Endodermal cell (in vitro differentiated cells): ENCODE data around the gene TCTN1. TPM values are rescaled to one million over a fixed set of nuclear protein-coding genes. Genes with fewer than 3 reads are reported as not detected.
"Not testable (repeated sequence)": the region's sequence is repeated elsewhere in the genome, so short reads cannot be mapped to it uniquely, and the experiment has no call there.

ENCODE experiments used
- DNase-seq: peaks from one replicate; pipeline ENCODE4 v3.0.0-alpha.2; 2017
- H3K27ac ChIP-seq: 2 replicates; pipeline ENCODE4 v1.5.1; 2013; ENCODE audit warnings: mild to moderate bottlenecking, low read depth, low read length, moderate library complexity
- H3K27me3 ChIP-seq: 2 replicates; pipeline ENCODE4 v1.6.1; 2013; ENCODE audit warnings: mild to moderate bottlenecking, low read length, moderate library complexity; ENCODE audit not compliant: insufficient read depth, control insufficient read depth, poor library complexity, severe bottlenecking
- H3K36me3 ChIP-seq: 2 replicates; pipeline ENCODE4 v1.7.0; 2013; ENCODE audit warnings: mild to moderate bottlenecking, low read length, moderate library complexity; ENCODE audit not compliant: control insufficient read depth, insufficient read depth
- H3K4me1 ChIP-seq: one replicate; pipeline ENCODE4 v1.7.0; 2013; ENCODE audit warnings: low read length; ENCODE audit not compliant: control insufficient read depth, insufficient read depth
- H3K4me3 ChIP-seq: 2 replicates; pipeline ENCODE4 v1.5.1; 2013; ENCODE audit warnings: mild to moderate bottlenecking, low read length, moderate library complexity
- H3K9ac ChIP-seq: 2 replicates; pipeline ENCODE4 v1.6.1; 2013; ENCODE audit warnings: mild to moderate bottlenecking, low read length, moderate library complexity; ENCODE audit not compliant: poor library complexity, severe bottlenecking; ENCODE audit errors: extremely low read depth
- H3K9me3 ChIP-seq: 2 replicates; pipeline ENCODE4 v1.6.1; 2013; ENCODE audit warnings: mild to moderate bottlenecking, low read length, moderate library complexity; ENCODE audit not compliant: control insufficient read depth
- H3K27ac Mint-ChIP-seq: 2 replicates; pipeline ENCODE4 v1.8.0; 2020; ENCODE audit warnings: mixed read lengths
- H3K27me3 Mint-ChIP-seq: 2 replicates; pipeline ENCODE4 v1.8.0; 2021; ENCODE audit warnings: mild to moderate bottlenecking, mixed read lengths; ENCODE audit not compliant: insufficient read depth
- H3K36me3 Mint-ChIP-seq: 2 replicates; pipeline ENCODE4 v1.8.0; 2020; ENCODE audit warnings: low read depth, mixed read lengths
- H3K4me1 Mint-ChIP-seq: 2 replicates; pipeline ENCODE4 v1.8.0; 2020; ENCODE audit warnings: mixed read lengths
- H3K4me3 Mint-ChIP-seq: 2 replicates; pipeline ENCODE4 v1.8.0; 2020; ENCODE audit warnings: mild to moderate bottlenecking, moderate library complexity, mixed read lengths
- H3K9me3 Mint-ChIP-seq: 2 replicates; pipeline ENCODE4 v1.8.0; 2020; ENCODE audit warnings: mild to moderate bottlenecking, mixed read lengths
- CTCF ChIP-seq: fragments of 200-600 bp; sonication (generic); conservative IDR thresholded peaks from 2 replicates; pipeline ENCODE4 v1.5.0; 2021; ENCODE audit warnings: antibody characterized with exemption, mild to moderate bottlenecking
- WGBS, 2 experiments: methylation state at CpG; one replicate each; pipeline versions ENCODE4 v1.1.5 to v1.1.7; 2013; ENCODE audit warnings: missing lambda C conversion rate in 2 of 2, mixed read lengths in 1 of 2; ENCODE audit not compliant: insufficient coverage in 1 of 2, insufficient read length in 1 of 2; 5-methylcytosine and 5-hydroxymethylcytosine counted together
- total RNA-seq, 2 donors: library from RNA; stranded (reverse); fragmentation: NEBNext Ultra II Directional in 1 of 2; extraction: Animal tissue kit (Norgen Biotek cat#: 25700) in 1 of 2; gene quantifications; 2 replicates in 1 of 2; 3 replicates in 1 of 2; pipeline ENCODE4 v1.2.1, GENCODE V29; 2021

The TCTN1 gene
- total RNA-seq, 2 donors from 2014 or later = 29.5 to 44.9 TPM

GRCh38 chr12:110641521-110641920 is 27.6 kb downstream of the TCTN1 start:
- 47 to 59% methylated on average over 4 to 7 of the region's 7 CpGs for WGBS, 2 experiments
- H3K4me3 ChIP-seq = no peak overlapping the region
- Mint-ChIP-seq H3K27me3 (no peaks in the 10 kb centered on the region), H3K4me1 (peaks cover 6% of the 10 kb centered on the region), H3K4me3 (no peak overlapping the region), H3K27ac (no peak overlapping the region), H3K9me3 (no peaks in the 10 kb centered on the region), H3K36me3 (peaks cover 6% of the 10 kb centered on the region)
- no peaks in the 10 kb centered on the region for H3K4me1 ChIP-seq
- no peak overlapping the region for H3K27ac ChIP-seq
- H3K9me3 ChIP-seq = no peaks in the 10 kb centered on the region
- no peak overlapping the region for H3K9ac ChIP-seq
- peak; percentile 62 for DNase-seq
- H3K27me3 ChIP-seq = no peaks in the 10 kb centered on the region
- no peak for TF ChIP-seq CTCF
- H3K36me3 ChIP-seq = no peaks in the 10 kb centered on the region

GRCh38 chr12:110647631-110648040 is 33.7 kb downstream of the TCTN1 start:
- Mint-ChIP-seq H3K27ac (no peak overlapping the region), H3K36me3 (peaks cover 36% of the 10 kb centered on the region), H3K4me3 (no peak overlapping the region), H3K27me3 (no peaks in the 10 kb centered on the region), H3K4me1 (no peaks in the 10 kb centered on the region), H3K9me3 (no peaks in the 10 kb centered on the region)
- no peaks in the 10 kb centered on the region for H3K27me3 ChIP-seq
- no peak overlapping the region for H3K4me3 ChIP-seq
- 87 to 93% methylated on average over 6 to 7 of the region's 7 CpGs for WGBS, 2 experiments
- no peak overlapping the region for H3K27ac ChIP-seq
- DNase-seq = no peak
- H3K4me1 ChIP-seq = no peaks in the 10 kb centered on the region
- H3K9ac ChIP-seq = no peak overlapping the region
- H3K9me3 ChIP-seq = no peaks in the 10 kb centered on the region
- no peak for TF ChIP-seq CTCF
- no peaks in the 10 kb centered on the region for H3K36me3 ChIP-seq

- Mint-ChIP-seq H3K9me3 (no peaks in the 10 kb centered on the region), H3K27me3 (no peaks in the 10 kb centered on the region), H3K4me3 (no peak overlapping the region), H3K27ac (no peak overlapping the region), H3K36me3 (peaks cover 36% of the 10 kb centered on the region), H3K4me1 (no peaks in the 10 kb centered on the region)
- Histone ChIP-seq H3K27ac (peak overlapping the region; percentile 30), H3K9ac (no peak overlapping the region), H3K4me1 (no peaks in the 10 kb centered on the region), H3K4me3 (no peak overlapping the region), H3K36me3 (no peaks in the 10 kb centered on the region), H3K27me3 (no peaks in the 10 kb centered on the region), H3K9me3 (no peaks in the 10 kb centered on the region)
- no peak for TF ChIP-seq CTCF
- WGBS, 2 experiments = 76 to 83% methylated on average over 6 to 11 of the region's 11 CpGs
- no peak for DNase-seq
Measured at GRCh38 chr12:110649341-110649847, 35.5 kb downstream of the TCTN1 start.

DNA sequence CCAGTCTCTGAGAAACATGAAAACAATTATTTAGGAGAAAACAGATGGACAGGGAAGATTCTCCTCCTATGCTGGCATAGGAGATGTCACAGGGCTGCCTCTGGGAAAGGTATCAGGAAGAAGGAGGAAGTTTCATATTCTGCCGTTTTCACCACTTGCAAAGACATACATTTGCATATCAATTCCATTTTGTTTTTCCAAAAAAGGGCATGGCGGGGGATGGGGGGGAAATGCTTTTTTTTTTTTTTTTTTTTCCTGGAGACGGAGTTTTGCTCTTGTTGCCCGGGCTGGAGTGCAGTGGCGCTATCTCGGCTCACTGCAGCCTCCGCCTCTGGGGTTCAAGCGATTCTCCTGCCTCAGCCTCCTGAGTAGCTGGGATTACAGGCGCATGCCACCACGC is 40.3 kb downstream of the TCTN1 start:
- H3K4me3 ChIP-seq, H3K27me3 Mint-ChIP-seq, H3K36me3 ChIP-seq, DNase-seq, H3K4me3 Mint-ChIP-seq, H3K4me1 Mint-ChIP-seq, H3K4me1 ChIP-seq, H3K27ac ChIP-seq, H3K9me3 ChIP-seq, H3K9me3 Mint-ChIP-seq, H3K27ac Mint-ChIP-seq, H3K9ac ChIP-seq, H3K27me3 ChIP-seq: not testable (repeated sequence)
- H3K36me3 Mint-ChIP-seq = peaks cover 18% of the 10 kb centered on the region
- WGBS, 2 experiments = 78 to 90% methylated on average over 6 to 9 of the region's 10 CpGs
